Trophoblast cell (in vitro differentiated cells and primary cell): ENCODE data around the gene CEP68.

ENCODE experiments used
- DNase-seq, 2 donors: peaks; one replicate each; pipeline ENCODE4 v3.0.0-alpha.2; 2016
- H2AFZ ChIP-seq: 2 replicates; pipeline ENCODE4 v1.6.1; 2013; ENCODE audit warnings: low read length, moderate library complexity, mild to moderate bottlenecking; ENCODE audit not compliant: insufficient read depth, poor library complexity
- H2AK5ac ChIP-seq: 2 replicates; pipeline ENCODE4 v1.6.1; 2013; ENCODE audit warnings: mild to moderate bottlenecking, low read length
- H2BK120ac ChIP-seq: 2 replicates; pipeline ENCODE4 v1.6.1; 2013; ENCODE audit warnings: low read length, mild to moderate bottlenecking, moderate library complexity; ENCODE audit not compliant: insufficient read depth, poor library complexity
- H2BK12ac ChIP-seq: 2 replicates; pipeline ENCODE4 v1.6.1; 2013; ENCODE audit warnings: mild to moderate bottlenecking, low read length, moderate library complexity
- H2BK5ac ChIP-seq: 2 replicates; pipeline ENCODE4 v1.6.1; 2013; ENCODE audit warnings: low read length, low read depth, moderate library complexity, mild to moderate bottlenecking; ENCODE audit not compliant: poor library complexity
- H3K14ac ChIP-seq: 2 replicates; pipeline ENCODE4 v1.6.1; 2013; ENCODE audit warnings: mild to moderate bottlenecking, low read length
- H3K18ac ChIP-seq: 2 replicates; pipeline ENCODE4 v1.6.1; 2013; ENCODE audit warnings: mild to moderate bottlenecking, low read length
- H3K23ac ChIP-seq: 2 replicates; pipeline ENCODE4 v1.6.1; 2013; ENCODE audit warnings: low read length
- H3K27ac ChIP-seq: 2 replicates; pipeline ENCODE4 v1.5.1; 2013; ENCODE audit warnings: low read depth, mild to moderate bottlenecking, inconsistent platforms, low read length, moderate library complexity
- H3K27me3 ChIP-seq: 2 replicates; pipeline ENCODE4 v1.6.1; 2013; ENCODE audit warnings: inconsistent platforms, mild to moderate bottlenecking, low read length, moderate library complexity; ENCODE audit not compliant: insufficient read depth
- H3K36me3 ChIP-seq, 2 experiments: 1 replicate in 1 of 2; 2 replicates in 1 of 2; pipeline ENCODE4 v1.6.1; 2013; ENCODE audit warnings: low read length in 2 of 2, mild to moderate bottlenecking in 2 of 2, moderate library complexity in 1 of 2; ENCODE audit not compliant: insufficient read depth in 2 of 2, control insufficient read depth in 1 of 2
- H3K4ac ChIP-seq: 2 replicates; pipeline ENCODE4 v1.6.1; 2013; ENCODE audit warnings: low read depth, mild to moderate bottlenecking, low read length, moderate library complexity
- H3K4me1 ChIP-seq, 2 experiments: 1 replicate in 1 of 2; 2 replicates in 1 of 2; pipeline ENCODE4 v1.6.1; 2013; ENCODE audit warnings: low read length in 2 of 2, mild to moderate bottlenecking in 2 of 2, moderate library complexity in 1 of 2; ENCODE audit not compliant: insufficient read depth in 2 of 2, control insufficient read depth in 1 of 2
- H3K4me2 ChIP-seq: 2 replicates; pipeline ENCODE4 v1.6.1; 2013; ENCODE audit warnings: inconsistent platforms, mild to moderate bottlenecking, low read length, moderate library complexity
- H3K4me3 ChIP-seq: 2 replicates; pipeline ENCODE4 v1.5.1; 2013; ENCODE audit warnings: mild to moderate bottlenecking, low read depth, low read length, inconsistent platforms
- H3K79me1 ChIP-seq: one replicate; pipeline ENCODE4 v1.6.1; 2013; ENCODE audit warnings: low read length
- H3K79me2 ChIP-seq: 2 replicates; pipeline ENCODE4 v1.6.1; 2013; ENCODE audit warnings: low read length, mild to moderate bottlenecking; ENCODE audit not compliant: control insufficient read depth, insufficient read depth, poor library complexity
- H3K9ac ChIP-seq: 2 replicates; pipeline ENCODE4 v1.6.1; 2013; ENCODE audit warnings: mild to moderate bottlenecking, low read length
- H3K9me3 ChIP-seq: 2 replicates; pipeline ENCODE4 v1.6.1; 2013; ENCODE audit warnings: low read depth, mild to moderate bottlenecking, control low read depth, inconsistent platforms, low read length; ENCODE audit not compliant: insufficient read depth
- H4K12ac ChIP-seq: 2 replicates; pipeline ENCODE4 v1.6.1; 2013; ENCODE audit warnings: low read depth, mild to moderate bottlenecking, low read length, moderate library complexity
- H4K8ac ChIP-seq: 2 replicates; pipeline ENCODE4 v1.6.1; 2013; ENCODE audit warnings: low read depth, mild to moderate bottlenecking, low read length, moderate library complexity
- H4K91ac ChIP-seq: one replicate; pipeline ENCODE4 v1.6.1; 2013; ENCODE audit warnings: low read depth, mild to moderate bottlenecking, low read length, moderate library complexity
- WGBS: extraction: QIAGEN DNeasy Blood & Tissue Kit; methylation state at CpG from one replicate; pipeline ENCODE4 v1.1.7; 2013; ENCODE audit warnings: missing lambda C conversion rate; ENCODE audit not compliant: insufficient read length, insufficient coverage; ENCODE audit errors: extremely low coverage; 5-methylcytosine and 5-hydroxymethylcytosine counted together

Gene CEP68

DNA sequence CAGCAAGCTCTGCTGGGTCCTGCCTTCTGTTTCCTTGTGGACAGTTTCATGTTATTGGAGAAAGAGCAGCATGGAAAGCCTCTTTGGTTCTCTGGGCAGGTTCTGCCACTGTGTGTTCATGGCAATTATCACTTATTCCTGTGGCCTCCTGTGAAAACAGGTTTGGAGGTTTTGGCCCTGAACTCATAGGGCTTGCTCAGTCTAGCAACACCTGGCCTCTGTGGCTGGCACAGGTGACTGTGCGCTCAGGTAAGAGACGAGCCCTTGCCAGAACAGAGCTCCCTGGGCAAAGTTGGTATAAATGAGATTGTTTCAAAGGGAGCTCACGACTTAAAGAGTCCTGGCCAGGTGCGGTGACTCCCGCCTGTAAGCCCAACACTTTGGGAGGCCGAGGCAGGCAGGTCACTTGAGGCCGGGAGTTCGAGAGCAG, 5.7 kb downstream of the CEP68 start:
- no peak overlapping the region for H3K4ac ChIP-seq
- no peak overlapping the region for H2BK120ac ChIP-seq
- H4K8ac ChIP-seq, result no peak overlapping the region
- H2AK5ac ChIP-seq, result no peak overlapping the region
- no peaks in the 10 kb centered on the region for H3K79me1 ChIP-seq
- no peak overlapping the region for H3K23ac ChIP-seq
- WGBS, result no CpG with 5 or more reads among the region's 8 CpGs
- H2BK12ac ChIP-seq, result no peak overlapping the region
- no peak overlapping the region for H3K18ac ChIP-seq
- no peaks in the 10 kb centered on the region for H3K79me2 ChIP-seq
- H3K4me3 ChIP-seq, result no peak overlapping the region
- H3K14ac ChIP-seq, result no peak overlapping the region
- no peaks in the 10 kb centered on the region for H3K4me1 ChIP-seq
- H3K9me3 ChIP-seq, result no peaks in the 10 kb centered on the region
- DNase-seq, result no peak
- H3K27me3 ChIP-seq, result no peaks in the 10 kb centered on the region
- H3K9ac ChIP-seq, result no peak overlapping the region
- no peak overlapping the region for H3K27ac ChIP-seq
- no peaks in the 10 kb centered on the region for H3K36me3 ChIP-seq
- no peak overlapping the region for H4K12ac ChIP-seq
- H4K91ac ChIP-seq, result no peak overlapping the region
- no peak overlapping the region for H3K4me2 ChIP-seq
- H2BK5ac ChIP-seq, result no peak overlapping the region
- no peak overlapping the region for H2AFZ ChIP-seq

DNA sequence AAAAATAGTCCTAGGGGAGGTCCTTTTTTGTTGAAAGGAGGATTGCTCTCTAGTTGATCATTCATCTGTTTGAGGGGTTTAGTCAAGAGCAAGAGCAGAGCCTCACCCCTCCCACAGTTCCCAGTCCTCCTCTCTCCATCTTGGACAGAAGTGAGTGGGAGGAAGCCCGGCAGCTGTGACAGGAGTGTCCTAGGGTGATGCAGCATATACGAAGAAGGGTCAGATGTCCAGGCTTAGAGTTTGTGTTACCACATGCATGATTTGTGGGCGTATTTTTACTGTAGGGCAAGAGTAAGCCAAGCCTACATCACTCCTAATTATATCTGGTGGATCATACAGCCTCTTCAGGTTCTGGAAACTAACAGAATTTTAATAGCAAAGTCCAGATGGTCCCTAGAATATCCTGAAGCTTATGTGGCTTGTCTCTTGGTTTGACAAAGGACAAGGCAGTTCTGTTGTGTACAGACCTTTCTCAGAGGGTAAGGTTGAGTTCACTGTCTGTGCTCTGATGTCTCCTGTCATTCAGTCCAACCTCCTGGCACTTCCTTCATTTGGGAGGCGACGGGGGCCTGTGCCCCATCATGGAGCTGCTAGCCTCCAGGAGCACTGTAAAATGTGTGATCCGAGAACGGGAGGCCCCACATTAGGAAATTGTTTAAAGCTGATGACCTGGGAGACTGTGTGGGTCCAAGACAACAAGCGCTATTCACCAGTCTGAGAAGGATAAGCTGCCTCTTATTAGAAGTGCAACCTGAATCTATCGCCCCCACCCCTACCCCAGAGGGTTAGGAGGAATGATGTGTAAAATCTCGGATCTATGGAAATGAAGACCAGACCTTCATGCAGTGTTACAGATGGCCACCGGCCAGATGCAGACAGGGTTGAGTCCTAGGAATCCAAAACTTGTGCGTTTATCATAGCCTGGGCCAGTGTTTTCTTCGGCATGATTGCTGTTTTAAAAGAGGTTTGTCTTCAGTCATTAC, 6.9 kb downstream of the CEP68 start:
- Histone ChIP-seq H3K4me3 (no peak overlapping the region), H3K79me1 (no peaks in the 10 kb centered on the region), H4K12ac (no peak overlapping the region), H4K91ac (no peak overlapping the region), H3K4ac (no peak overlapping the region), H3K9ac (no peak overlapping the region), H4K8ac (no peak overlapping the region), H3K27ac (no peak overlapping the region), H3K4me2 (no peak overlapping the region), H2AFZ (no peak overlapping the region), H3K14ac (no peak overlapping the region), H2BK120ac (no peak overlapping the region), H3K79me2 (no peaks in the 10 kb centered on the region), H2BK5ac (no peak overlapping the region), H3K4me1 (no peaks in the 10 kb centered on the region), H2BK12ac (no peak overlapping the region), H2AK5ac (no peak overlapping the region), H3K36me3 (no peaks in the 10 kb centered on the region), H3K23ac (no peak overlapping the region), H3K27me3 (no peaks in the 10 kb centered on the region), H3K18ac (no peak overlapping the region), H3K9me3 (no peaks in the 10 kb centered on the region)
- WGBS, result no CpG with 5 or more reads among the region's 13 CpGs
- DNase-seq, result no peak

DNA sequence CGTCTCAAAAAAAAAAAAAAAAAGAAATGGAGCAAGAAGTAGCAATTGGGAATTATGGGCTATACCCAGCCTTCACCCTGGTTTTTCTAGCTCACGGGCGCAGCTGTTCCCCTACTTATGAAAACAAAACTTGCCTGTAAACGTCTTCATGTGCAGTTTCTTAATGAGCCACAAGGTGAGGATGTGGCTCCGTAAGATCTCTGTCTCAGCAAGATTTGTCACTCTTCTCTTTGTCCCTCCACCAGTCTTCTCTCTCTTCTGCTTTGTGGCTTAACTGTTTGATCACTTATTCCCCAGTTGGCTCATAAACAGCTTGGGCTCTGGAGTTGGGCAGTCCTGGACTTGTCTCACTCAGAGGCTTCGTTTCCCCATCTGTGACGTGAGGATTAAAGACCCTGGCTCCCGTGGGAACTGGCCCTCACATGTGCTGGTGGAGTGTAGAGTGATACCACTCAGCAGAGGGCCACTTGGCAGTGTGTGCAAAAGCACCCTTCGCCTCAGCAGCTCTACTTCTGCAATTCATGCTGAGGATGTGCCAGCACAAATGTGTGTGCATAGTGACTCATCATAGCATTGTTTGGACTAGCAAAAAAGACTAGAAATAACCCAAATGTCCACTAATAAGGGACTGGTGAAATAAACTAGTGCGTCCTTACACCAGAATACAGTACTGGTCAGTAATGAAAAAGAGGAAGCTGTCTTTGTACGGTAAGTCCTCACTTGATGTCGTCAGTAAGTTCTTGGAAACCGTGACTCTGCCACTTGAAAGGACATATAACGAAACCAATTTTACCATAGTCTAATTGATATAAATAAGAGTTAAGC, 8.7 kb downstream of the CEP68 start:
- no CpG with 5 or more reads among the region's 14 CpGs for WGBS
- H3K9ac ChIP-seq, result peak overlapping the region; percentile 13
- H3K23ac ChIP-seq, result no peak overlapping the region
- H2BK120ac ChIP-seq, result no peak overlapping the region
- no peaks in the 10 kb centered on the region for H3K79me2 ChIP-seq
- H3K4me3 ChIP-seq, result no peak overlapping the region
- no peak overlapping the region for H2BK5ac ChIP-seq
- H4K8ac ChIP-seq, result no peak overlapping the region
- DNase-seq, result peak; percentile 50 to 74
- no peak overlapping the region for H2BK12ac ChIP-seq
- H3K18ac ChIP-seq, result no peak overlapping the region
- H2AK5ac ChIP-seq, result no peak overlapping the region
- H2AFZ ChIP-seq, result no peak overlapping the region
- H3K27ac ChIP-seq, result no peak overlapping the region
- peaks cover 0 to 4% of the 10 kb centered on the region in 2 experiments for H3K4me1 ChIP-seq
- no peak overlapping the region for H3K4me2 ChIP-seq
- no peak overlapping the region for H4K12ac ChIP-seq
- H4K91ac ChIP-seq, result no peak overlapping the region
- H3K14ac ChIP-seq, result no peak overlapping the region
- peaks cover 6 to 9% of the 10 kb centered on the region in 2 experiments for H3K36me3 ChIP-seq
- H3K9me3 ChIP-seq, result no peaks in the 10 kb centered on the region
- no peaks in the 10 kb centered on the region for H3K27me3 ChIP-seq
- no peaks in the 10 kb centered on the region for H3K79me1 ChIP-seq
- no peak overlapping the region for H3K4ac ChIP-seq

DNA sequence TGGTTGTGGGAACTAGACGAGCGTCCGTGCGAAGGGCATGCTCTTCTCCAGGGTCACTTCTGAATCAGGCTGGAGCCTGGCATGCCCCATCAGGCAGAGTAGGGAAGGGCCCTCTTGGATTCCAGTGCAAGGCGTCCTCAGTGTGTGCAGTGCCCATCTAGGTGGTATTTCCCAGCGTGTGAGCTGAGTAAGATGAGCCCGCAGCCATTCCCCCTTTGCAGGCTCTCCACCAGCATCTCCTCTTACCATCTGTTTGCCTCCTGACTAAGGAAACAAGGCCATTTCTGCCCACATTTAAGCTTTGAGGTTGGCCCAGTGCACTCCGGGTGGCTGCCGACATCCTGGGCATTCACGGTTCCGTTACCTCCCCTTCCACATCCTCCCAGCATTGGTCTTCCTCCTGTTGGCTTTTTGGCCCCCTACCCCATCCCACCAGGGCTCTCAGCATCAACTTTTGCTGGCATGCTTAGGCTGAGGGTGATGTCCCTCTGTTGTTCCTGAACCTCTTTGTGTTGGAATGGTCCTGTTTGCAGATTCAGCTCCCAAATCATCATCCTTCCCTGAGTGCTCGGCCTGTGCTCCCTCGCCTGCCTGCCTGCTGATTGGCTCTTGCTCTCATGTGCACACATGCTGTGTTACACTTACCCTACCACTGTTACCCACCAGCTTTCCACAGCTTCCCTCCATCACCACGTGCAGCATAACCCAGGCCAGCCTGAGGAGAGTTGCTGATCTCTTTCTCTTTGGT, 11.8 kb downstream of the CEP68 start:
- no peak overlapping the region for H2AK5ac ChIP-seq
- no peak overlapping the region for H2BK5ac ChIP-seq
- no peak overlapping the region for H3K23ac ChIP-seq
- H3K4me3 ChIP-seq, result no peak overlapping the region
- H4K12ac ChIP-seq, result no peak overlapping the region
- no peak overlapping the region for H3K4me2 ChIP-seq
- no peaks in the 10 kb centered on the region for H3K9me3 ChIP-seq
- no peak overlapping the region for H2BK12ac ChIP-seq
- peaks cover 3 to 15% of the 10 kb centered on the region in 2 experiments for H3K4me1 ChIP-seq
- H4K91ac ChIP-seq, result no peak overlapping the region
- H3K14ac ChIP-seq, result no peak overlapping the region
- H3K27ac ChIP-seq, result no peak overlapping the region
- H3K4ac ChIP-seq, result no peak overlapping the region
- H3K18ac ChIP-seq, result no peak overlapping the region
- no peaks in the 10 kb centered on the region for H3K79me2 ChIP-seq
- peaks cover 25 to 33% of the 10 kb centered on the region in 2 experiments for H3K36me3 ChIP-seq
- H3K9ac ChIP-seq, result no peak overlapping the region
- peak overlapping the region; percentile 8 for H2AFZ ChIP-seq
- no peaks in the 10 kb centered on the region for H3K27me3 ChIP-seq
- H3K79me1 ChIP-seq, result no peaks in the 10 kb centered on the region
- no peak overlapping the region for H4K8ac ChIP-seq
- no peak overlapping the region for H2BK120ac ChIP-seq
- DNase-seq, result no peak
- no CpG with 5 or more reads among the region's 14 CpGs for WGBS
